ENCODE data around the gene AKT1S1.

The AKT1S1 gene

DNA sequence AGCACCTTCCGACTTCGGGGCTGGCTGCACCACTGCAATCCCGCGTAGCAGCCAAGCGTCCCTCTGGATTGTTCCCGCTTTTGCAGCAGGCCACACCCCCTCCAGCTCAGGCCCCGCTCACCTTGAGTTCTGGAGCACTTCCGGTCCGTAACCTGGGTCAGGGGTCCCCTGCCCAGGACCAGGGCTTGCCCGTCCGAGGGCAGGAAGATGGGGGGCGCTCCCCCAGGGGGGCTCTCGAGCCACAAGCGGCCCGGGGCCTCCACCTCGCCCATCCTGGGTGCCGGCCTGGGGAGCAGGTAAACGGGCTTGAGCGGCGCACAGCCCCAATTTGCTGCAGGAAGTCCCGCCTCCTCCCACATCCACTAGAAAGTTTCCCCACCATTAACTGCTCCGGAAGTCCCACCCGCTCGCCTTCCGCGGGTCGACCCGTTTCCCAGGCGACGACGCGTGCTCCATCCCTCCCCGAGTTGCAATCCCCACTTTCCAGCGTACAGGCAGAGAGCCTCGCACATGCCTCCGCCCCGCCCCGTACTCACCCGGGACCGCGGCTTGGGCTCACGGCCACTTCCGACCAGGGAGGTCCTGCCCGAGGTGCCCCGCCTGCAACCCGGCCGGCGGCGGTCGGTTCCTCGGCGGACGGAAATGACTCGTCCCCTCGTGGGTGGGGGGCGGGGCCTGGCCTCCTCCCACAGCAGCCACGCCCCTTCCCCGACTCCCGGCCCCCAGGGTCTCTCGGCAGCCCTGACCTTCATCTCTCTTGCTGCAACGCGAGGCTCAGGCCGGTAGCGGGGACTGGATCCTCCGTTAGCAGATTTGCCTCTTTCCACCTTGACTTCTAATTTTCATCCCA is 10.0 kb downstream of the AKT1S1 start, which contains the start of gene PNKP:
Gene PNKP (minus strand): TSS at position 644 of the 850 bp plus-strand sequence. CDS start 372 bp downstream, at position 272.
- DNase-seq, result peak; percentile 79

DNA sequence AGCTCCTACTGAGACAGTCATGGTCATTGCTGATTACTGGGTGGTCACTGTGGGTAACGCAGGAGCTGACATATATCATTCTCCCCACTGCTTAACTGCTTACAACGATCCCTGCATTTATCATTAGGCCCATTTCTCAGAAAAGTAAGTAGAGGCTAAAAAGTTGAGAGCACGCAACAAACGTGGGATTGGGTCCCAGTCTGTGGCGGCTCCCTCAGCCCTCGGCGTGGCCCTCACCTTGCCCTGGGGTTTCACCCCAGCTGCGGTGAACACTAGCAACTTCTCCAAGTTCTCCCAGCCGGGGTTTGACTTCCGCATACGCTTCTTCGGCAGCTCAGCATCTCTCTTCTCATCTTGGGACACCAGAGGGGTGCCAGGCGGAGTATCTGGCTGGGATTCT is 12.3 kb downstream of the AKT1S1 start:
- no peak for DNase-seq

DNA sequence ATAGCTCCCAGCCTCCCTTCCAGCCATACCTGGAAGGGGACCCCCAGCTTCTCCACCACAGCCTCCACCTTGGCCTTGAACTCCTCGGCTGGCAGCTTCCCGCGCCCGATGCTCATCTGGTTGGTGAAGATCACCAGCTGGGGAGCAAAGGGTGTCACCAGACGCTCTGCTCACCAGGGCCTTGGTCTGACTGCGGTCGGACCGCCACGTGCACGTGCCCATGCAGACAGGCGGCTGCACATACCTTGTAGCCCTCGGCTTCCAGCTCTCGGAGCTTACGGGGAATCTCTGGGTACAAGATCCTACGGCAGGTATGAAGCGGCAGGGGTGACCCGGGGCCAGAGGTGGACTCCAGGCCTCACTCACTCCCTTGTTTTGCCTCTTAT is 13.2 kb downstream of the AKT1S1 start:
- no peak for DNase-seq

DNA sequence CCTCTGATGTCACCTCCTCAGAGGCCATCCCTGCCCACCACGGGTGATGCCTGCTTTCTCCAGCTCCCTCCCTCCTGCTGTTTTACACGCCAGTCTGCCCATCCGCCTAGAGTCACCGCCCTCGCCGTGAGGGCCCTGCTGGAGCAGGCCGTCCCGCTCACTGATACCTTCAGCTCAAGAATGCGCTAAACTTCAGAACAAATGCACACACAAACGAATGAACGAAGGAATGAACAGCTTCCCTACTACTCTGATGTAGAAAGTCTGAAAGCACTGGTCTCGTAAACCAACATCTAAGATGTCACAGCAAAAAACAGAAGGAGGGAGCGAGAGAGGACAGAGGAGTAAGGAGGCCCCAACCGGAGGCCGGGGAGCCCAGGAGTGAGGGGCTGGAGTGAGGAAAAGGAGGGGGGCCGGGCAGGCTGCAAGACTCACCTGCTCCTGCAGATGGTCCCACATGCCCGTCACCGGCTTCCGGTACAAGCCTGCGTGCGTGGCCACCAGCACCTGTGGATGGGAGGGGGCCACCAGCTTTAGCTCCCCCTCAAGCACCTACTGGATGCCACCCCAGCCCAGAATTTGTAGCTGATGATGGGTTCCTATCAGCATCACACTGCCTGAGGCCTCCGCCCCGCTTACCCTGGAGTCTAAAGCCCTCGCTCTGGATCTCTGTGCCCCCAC is 13.8 kb downstream of the AKT1S1 start:
- DNase-seq, result no peak

DNA sequence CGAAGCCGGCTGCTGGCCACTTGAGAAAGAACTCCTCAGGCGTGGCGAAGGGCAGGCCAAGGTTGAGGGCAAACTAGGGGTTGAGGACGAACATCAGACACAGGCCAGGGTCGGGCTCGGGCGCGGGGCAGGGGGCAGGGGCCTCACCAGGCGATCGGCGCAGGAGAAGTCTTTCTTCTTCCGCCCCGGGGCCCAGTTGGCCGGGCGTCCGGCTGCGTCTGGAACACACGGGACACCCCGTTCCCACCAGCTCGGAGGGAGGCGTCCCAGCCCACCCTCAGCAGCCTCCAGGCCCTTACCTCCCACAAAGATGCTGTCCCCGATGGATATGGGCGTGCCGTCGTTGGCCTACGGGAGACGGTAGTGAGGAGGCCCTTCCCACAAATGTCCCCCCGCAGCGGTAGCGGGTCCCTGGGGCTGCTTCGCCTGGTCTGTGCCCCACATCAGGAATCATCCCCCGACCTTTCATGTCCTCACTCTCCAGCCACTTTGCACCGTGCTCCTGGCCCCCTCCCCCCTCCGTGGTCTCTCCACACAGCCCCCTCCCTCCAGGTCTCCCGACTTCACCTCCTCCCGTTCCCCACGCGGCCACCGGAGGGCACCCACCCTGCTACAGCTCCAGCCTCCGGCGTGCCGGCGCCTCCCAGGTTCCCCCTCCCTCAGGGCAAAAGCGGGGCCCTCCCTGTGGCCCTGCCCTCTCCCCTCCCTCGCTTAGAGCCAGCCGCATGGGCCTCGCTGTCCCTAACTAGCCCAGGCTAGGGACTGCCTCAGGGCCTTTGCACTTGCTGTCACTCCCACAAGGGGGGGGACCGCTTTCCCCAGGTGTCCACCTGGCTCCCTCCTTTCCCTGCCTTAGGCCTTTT is 14.5 kb downstream of the AKT1S1 start:
- no peak for DNase-seq

DNA sequence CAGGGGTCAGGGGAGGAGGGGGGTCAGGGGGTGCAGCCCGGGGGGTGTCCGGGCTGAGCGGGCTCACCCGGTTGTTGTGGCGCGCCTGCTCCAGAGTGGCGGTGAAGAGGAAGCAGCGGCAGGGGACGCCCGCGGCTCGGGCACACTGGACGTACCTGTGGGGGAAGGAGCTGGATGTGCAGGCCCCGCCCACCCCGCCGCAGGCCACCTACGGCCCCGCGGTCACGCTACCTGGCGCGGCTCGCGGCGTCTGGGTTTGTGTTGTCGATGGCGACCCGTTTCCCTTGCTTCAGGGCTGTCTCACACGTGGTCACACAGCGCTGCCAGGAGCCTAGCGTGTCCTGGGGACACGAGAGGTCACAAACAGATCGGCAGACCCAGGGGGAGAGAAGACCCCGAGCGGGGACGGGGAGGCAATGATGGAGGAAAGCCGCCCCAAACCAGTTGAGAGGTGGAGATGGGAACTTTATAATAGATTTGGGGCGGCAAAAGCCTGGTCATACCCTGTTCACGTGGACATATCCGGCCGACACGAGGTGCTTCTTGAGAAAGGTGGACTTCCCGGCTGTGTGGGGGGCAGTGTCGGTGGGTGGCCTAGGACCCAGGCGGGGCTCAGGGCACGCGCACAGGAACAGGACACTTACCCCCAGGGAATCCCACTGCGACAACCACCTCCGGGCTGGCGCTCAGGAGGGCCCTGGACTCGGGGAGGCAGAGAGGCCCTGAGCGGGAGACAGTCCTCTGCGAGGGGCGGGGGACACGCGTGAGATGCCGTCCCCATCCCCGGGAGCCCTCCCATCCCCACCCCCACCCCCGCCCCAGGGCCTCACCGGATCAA is 15.4 kb downstream of the AKT1S1 start:
- DNase-seq, result no peak

DNA sequence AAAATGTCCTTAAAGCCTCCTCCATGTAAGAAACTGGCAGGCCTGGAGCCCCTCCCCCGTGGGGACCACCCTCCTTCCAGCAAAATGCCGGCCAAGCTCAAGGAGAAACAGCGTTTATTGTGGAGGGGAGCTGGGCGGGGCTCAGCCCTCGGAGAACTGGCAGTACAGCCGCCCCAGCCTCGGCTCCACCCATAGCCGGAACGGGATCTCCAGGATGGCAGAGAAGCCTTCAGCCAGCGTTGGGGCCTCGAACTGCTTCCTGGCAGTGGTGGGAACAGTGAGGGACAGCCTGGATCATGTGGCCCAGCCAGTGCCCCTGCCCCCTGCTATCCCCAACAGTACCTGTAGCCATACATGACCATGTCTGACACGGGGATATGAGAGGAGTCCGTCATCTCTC is 16.0 kb downstream of the AKT1S1 start:
- DNase-seq, result no peak

DNA sequence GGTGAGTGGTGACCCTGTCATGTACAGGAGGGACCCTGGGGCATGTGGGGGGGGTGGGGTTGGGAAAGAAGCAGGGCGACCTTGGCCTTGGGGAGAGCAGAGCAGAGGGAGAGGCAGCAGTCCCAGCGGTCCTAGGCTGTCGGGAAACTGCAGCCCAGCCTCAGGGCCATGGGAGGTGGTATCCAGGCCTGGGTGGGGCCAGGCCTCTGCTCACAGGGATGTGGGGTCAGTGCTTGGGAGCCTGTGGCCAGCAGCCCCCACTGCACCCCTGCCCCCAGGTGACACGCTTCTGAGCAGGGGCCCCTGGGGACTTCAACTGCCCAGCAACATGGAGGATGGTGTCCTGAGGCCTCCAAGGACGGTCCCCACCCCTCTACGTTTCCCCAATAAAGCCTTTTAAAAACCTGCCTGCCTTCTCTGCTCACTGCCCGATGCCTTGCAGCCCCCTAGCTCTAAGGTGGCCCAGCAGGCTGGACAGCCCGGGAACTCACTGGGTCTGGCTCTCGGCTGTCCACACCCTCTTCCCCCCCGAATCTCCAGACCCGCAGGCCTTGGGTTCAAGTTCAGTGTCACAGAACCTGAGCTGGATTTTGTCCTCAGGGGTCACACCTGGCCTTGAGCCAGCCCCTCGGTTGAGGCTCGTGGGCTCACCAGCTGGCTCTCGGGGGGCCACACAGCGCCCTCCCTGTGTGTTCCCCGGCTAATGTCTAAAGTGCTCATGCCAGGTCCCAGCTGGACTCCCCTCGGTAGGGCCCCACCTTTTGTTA is 16.6 kb downstream of the AKT1S1 start:
- DNase-seq, result no peak

DNA sequence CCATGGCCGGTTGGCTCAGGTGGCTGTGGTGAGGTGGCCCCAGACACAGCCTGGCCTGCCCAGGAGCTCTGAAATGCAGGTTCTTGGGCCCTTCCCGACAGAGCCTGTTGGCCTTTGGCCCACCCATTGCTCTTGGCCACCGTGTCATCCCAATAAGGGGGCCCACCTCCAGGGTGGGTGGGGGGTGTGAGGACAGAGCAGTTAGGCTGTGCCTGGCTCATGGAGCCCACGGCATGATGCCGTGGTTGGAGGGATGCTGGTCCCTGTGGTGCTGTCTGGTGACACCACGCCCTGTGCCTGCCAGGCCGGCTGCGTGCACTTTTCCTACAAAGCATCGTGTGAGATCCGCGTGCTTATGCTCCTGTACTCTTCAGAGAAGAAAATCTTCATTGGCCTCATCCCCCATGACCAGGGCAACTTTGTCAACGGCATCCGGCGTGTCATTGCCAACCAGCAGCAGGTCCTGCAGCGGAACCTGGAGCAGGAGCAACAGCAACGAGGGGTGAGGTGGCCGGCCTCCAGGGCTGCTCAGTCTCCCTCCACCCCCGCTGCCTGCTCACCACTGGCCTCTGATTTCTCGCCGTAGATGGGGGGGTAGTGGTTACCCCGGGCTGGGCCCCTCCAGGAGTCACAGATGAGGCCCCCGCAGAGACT is 17.3 kb downstream of the AKT1S1 start:
- DNase-seq, result no peak

DNA sequence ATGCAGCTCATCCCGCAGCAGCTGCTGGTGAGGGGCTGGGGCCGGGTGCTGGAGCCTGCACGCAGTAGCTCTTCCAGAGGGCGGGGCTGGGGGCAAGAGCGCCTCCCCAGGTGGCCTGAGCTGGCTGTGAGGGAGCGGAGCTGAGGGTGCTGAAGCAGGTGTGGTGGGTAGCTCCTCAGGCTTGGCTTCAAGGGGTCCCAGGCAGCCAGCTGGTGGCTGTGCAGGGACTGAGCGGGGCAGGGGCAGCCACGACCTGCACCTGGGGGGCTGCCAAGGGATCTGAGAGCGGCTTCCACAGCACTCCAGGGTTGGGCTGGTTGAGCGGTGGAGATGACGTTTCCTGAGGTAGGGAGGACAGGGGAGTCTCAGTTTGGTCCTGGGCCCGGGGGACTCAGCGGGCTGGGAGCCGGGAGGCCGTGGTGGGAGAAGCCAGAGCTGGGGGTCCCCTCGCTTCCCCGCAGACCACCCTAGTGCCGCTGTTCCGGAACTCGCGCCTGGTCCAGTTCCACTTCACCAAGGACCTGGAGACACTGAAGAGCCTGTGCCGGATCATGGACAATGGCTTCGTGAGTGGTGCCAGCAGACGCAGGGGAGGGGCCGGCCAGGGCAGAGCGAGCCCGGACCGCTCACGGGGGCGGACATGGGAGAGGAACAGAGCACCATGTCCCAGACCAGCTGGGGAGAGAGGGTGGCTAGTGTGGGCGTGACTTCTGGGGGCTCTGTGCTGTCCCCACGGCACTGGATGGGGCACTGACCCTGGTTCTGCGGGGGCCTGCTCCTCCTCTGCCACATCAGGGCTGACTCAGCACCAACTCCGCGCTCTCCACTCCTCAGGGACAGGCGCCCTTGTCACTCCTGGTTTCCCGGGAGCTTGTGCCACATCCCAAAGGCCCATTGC is 18.8 kb downstream of the AKT1S1 start:
- no peak for DNase-seq

DNA sequence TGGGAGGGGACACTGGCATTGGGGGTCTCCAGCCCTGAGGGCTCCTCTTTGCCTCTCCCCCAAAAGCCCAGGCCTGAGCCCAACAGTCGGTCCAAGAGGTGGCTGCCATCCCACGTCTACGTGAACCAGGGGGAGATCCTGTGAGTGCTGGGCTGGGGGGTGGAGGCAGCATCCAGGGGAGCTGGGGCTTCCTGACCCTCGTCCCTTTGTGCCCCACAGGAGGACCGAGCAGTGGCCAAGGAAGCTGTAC is 19.4 kb downstream of the AKT1S1 start:
- no peak for DNase-seq

DNA sequence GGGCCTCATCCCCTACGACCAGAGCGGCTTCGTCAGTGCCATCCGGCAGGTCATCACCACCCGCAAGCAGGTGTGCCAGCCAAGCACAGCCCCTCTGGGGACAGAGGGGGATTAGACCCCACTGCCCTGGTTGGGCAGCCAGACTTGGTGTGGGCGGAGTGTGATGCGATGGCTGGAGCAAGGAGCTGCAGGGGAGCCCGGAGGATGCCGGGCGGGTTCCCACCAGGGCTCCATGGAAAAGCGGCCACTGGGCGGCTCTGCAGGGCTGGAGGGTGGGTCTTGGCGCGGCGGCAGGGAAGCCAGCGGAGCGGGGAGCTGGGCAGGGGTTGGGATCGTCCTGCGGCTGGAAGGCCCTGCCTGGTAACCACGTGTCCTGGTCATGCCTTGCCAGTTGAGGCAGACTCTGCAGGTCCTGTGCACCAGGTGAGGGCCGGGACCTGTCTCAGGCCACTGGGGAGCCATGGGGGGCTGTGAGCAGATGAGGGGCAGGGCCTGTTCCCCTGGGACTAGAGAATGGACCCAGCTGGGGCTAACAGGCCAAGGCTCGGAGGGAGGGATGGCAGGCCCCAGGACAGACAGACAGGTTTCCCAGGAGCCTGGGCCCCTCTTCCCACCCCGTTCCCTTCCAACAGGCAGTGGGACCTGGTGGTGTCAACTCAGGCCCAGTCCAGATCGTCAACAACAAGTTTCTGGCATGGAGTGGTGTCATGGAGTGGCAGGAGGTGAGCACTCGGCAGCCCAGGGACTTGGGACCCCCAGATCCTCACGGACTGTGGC is 19.9 kb downstream of the AKT1S1 start:
- DNase-seq, result no peak

DNA sequence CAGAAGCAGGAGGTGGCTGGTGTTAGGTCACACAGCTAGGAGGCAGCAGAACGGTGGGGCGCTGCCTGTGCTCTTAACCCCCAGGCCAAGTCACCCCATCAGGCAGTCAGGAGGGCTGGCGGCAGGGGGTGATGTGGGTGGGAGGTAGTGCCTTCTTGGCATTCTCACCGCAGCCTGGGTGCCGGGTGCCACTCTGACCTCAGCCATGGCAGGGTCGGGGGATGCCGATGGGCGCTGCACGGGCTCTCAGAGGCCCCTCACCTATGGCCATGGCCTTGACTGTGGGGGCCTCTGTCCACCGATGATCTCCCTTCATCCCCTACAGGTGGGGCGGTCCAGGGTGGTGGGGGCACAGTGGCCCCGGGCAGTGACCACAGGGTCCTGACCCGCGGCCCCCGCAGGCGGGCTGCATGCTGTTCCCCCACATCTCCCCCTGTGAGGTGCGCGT is 20.6 kb downstream of the AKT1S1 start:
- DNase-seq, result no peak

DNA sequence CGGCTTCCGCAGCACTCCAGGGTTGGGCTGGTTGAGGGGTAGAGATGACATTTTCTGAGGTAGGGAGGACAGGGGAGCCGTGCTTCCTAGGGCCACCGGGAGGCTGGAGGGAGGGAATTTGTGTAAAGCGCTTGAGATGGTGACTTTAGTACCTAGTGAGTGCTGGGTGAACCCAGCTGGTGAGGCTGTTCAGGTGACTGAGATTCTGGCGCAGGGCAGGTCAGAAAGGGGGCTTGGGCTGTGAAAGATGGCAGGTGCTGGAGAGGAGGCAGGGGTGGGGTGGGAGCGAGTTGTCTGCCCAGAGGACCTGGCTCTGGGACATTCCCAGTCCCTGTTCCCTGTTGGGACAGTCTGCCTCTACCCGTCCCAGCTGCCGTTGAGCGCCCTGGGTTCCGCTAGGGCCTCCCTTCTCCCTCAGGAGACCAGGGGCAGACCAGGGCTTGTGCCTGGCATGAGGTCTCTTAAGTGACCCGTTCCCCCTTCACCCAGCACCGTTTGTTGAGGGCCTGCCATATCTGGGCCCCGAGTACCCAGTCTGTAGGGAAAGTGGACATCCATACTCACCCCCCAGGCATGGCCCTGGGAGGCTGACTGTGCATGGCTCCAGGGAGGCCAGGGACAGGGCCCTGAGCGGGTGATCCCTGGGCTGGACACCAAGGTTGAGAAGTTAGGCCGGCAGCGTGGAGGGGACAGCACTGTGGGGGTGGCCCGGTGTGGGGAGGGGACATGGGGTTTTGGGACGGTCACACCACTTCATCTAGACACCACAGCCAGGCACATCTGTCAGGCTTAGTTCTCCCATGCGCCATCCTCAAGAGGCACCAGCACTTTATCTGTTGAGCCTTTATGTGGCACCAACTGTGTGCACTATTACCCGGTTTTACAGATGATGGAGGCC is 21.2 kb downstream of the AKT1S1 start:
- no peak for DNase-seq

DNA sequence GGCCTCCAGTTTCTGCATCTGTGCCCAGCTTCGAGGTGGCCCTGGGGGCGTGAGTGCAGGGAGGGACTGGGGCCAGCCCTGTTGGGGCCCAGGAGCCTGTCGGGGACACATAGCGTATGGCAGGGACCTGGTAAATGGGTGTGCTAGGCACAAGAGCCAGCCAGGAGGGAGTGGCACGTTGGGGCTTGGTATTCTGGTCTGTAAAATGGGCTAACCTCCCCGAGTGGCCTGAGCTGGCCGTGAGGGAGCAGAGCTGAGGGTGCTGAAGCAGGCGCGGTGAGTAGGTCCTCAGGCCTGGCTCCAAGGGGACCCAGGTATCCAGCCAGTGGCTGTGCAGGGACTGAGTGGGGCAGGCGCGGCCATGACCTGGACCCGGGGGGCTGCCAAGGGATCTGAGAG is 21.9 kb downstream of the AKT1S1 start:
- no peak for DNase-seq

DNA sequence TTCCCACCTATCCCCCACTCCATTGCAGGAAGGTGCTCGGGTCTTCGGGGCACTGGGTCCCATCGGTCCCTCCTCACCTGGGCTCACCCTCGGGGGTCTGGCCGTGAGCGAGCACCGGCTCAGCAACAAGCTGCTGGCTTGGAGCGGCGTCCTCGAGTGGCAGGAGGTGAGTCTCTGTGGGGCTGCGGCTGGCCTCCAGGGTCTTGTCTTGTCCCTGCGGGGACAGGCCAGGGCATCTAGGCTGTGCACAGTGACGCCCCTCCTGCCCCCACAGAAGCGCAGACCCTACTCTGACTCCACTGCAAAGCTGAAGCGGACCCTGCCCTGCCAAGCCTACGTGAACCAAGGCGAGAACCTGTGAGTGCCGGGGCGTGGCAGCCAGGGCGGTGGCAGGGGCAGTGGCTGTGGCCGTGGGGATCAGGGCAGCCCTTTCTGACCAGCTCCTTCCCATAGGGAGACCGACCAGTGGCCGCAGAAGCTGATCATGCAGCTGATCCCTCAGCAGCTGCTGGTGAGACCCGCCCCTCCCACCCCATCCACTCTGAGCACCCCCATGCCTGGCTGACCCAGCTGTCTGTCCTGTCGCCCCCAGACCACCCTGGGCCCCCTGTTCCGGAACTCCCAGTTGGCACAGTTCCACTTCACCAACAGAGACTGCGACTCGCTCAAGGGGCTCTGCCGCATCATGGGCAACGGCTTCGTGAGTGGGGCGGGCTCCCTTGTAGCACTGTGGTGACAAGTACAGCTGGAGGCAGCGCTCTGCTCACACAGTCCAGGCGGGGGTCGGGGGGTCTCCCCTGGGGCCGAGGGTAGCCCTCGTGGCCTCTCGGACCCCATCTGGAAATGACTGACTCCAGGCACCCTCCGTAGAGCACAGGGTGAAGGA is 22.5 kb downstream of the AKT1S1 start:
- DNase-seq, result no peak

DNA sequence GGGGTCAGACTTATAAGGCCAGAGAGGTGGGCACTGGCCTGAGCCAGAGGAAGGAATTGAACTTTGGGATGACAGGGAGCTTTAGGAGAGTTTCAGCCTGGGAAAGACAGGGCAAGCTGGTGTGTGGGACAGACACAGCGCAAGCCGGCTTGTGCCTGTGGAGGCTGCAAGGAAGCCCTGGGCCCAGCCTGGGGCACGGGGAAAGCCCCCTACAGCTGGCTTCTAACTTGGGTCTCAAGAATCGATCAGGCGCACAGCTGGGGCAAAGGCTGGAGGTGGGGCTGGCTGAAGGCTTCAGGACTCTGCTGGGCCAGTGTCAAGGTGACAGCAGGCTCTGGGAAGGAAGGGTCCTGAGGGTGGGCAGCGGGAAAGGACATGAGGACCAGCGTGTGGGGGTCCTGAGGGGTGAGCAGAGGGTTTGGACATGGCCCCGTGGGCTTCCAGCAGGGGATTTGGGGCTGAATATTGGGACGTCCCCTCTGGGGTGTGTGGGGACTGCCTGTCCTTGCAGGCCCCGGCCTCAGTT is 23.2 kb downstream of the AKT1S1 start:
- no peak for DNase-seq
